ENCODE data around the gene PSMD1.

DNA sequence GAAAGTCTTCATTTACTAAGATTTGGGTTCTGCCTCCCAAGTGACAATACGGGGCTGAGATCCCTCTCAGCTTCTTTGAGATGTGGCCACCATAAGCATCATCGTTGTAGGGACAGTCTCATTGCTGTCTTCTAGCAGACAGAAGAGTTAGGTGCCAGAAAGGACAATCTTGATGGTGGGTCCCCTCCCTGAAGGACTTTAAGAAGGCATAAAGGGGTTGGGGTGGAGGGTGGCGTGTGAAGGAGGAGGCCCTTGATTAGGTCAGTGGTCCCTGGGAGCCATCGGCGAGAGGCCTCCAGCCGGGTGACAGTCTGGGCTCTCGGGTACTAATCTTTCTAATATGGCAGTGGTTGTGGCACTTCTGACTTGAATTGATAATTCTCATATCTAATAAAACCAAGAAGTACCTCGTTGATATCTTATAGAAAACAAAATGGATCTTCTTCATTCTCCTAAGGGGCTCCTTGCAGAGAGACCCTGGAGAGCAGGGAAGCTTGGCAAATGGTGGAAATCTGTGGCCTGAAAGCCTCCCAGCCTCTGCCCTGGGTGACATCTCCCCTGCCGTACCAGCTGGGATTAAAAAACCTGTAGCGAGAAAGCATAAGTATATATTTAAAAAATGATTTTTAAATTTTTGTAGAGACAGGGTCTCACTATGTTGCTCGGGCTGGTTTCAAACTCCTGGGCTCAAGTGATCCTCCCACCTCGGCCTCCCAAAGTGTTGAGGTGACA lies 7.2 kb upstream of the PSMD1 start:
- TF ChIP-seq, protein P1, sequence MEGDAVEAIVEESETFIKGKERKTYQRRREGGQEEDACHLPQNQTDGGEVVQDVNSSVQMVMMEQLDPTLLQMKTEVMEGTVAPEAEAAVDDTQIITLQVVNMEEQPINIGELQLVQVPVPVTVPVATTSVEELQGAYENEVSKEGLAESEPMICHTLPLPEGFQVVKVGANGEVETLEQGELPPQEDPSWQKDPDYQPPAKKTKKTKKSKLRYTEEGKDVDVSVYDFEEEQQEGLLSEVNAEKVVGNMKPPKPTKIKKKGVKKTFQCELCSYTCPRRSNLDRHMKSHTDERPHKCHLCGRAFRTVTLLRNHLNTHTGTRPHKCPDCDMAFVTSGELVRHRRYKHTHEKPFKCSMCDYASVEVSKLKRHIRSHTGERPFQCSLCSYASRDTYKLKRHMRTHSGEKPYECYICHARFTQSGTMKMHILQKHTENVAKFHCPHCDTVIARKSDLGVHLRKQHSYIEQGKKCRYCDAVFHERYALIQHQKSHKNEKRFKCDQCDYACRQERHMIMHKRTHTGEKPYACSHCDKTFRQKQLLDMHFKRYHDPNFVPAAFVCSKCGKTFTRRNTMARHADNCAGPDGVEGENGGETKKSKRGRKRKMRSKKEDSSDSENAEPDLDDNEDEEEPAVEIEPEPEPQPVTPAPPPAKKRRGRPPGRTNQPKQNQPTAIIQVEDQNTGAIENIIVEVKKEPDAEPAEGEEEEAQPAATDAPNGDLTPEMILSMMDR (IDR thresholded peaks at IDR 0.05) = no peak
- no peak for TF ChIP-seq POLR2A (IDR thresholded peaks at IDR 0.05)

Measured in adrenal gland (tissue), 5 donors.